ENCODE results near the gene GRAP2. TPM values are rescaled to one million over a fixed set of nuclear protein-coding genes. Genes with fewer than 3 reads are reported as not detected.

The GRAP2 gene
- total and polyA plus RNA-seq, 9 of the 15 experiments (the other 6 are each of a cell fraction or from before 2014, with no cell fraction given): 4.8 to 88.7 (median 60.4) TPM

DNA sequence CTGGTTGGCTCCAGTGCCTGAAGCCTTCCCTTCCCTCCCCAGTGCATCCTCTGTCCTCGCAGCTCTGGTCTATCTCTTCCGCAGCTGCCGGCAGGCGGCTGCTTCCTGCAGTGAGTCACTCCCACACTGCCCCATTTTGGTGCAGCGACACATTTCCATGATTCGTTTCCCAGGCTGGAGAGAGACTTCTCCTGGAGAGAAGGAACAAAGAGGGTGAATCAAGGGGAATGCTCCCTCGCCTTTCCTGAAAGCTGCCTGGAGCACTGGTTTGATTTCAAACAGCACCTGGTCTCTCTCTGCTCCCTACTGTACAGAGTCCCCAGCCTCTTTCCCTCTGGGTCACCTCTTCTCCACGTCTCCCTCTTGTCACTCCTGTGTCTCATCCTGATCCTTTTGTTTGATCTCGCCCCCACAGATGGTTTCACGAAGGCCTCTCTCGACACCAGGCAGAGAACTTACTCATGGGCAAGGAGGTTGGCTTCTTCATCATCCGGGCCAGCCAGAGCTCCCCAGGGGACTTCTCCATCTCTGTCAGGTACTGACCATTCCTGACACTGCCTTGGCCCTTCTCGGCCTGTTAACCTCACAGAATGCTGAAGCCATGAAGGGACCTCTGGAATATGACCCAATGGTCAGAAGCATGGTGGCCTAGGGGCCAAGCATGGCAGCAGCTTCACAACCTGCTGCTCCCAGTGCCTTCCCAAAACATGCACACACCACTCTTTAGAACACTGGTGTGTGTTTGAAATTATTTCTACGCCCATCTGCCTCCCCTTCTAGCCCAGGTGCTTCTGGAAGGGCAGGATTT, 59.0 kb downstream of the GRAP2 start, which contains the start of gene TMA7B (continued):
- 0 out of 4 replicates have a peak, but pooled peaks of 1 of the 2 experiments have one; percentile 19 for TF ChIP-seq HDAC1 (IDR thresholded peaks at IDR 0.05)
- TF ChIP-seq ZZZ3 (IDR thresholded peaks at IDR 0.05): no peak
- no peak for TF ChIP-seq SMARCB1 (IDR thresholded peaks at IDR 0.05; ENCODE audit: insufficient read length, low read depth)
- TF ChIP-seq ZNF324 (CRISPR knock-in tag; IDR thresholded peaks at IDR 0.05): no peak
- peak; percentile 63; the same call in 1 of the 2 replicates for TF ChIP-seq JUN (IDR thresholded peaks at IDR 0.05; ENCODE audit: borderline replicate concordance, low read depth, low read length)
- TF ChIP-seq JUN (CRISPR knock-in tag; IDR thresholded peaks at IDR 0.05; ENCODE audit: borderline replicate concordance): no peak
- TF ChIP-seq SUPT5H (IDR thresholded peaks at IDR 0.05): 0 out of 2 replicates have a peak, but pooled peaks have one; percentile 31
- TF ChIP-seq BHLHE40 (IDR thresholded peaks at IDR 0.05; ENCODE audit: low read length): 0 out of 2 replicates have a peak, but pooled peaks have one; percentile 22
- TF ChIP-seq NBN (IDR thresholded peaks at IDR 0.05; ENCODE audit: low read depth): 0 out of 2 replicates have a peak, but pooled peaks have one; percentile 39
- TF ChIP-seq, protein P1, sequence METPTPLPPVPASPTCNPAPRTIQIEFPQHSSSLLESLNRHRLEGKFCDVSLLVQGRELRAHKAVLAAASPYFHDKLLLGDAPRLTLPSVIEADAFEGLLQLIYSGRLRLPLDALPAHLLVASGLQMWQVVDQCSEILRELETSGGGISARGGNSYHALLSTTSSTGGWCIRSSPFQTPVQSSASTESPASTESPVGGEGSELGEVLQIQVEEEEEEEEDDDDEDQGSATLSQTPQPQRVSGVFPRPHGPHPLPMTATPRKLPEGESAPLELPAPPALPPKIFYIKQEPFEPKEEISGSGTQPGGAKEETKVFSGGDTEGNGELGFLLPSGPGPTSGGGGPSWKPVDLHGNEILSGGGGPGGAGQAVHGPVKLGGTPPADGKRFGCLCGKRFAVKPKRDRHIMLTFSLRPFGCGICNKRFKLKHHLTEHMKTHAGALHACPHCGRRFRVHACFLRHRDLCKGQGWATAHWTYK (CRISPR knock-in tag; IDR thresholded peaks at IDR 0.05): 0 out of 2 replicates have a peak, but pooled peaks have one; percentile 26
- no peak for TF ChIP-seq ZNF778 (CRISPR knock-in tag; IDR thresholded peaks at IDR 0.05)
- TF ChIP-seq, protein P2, sequence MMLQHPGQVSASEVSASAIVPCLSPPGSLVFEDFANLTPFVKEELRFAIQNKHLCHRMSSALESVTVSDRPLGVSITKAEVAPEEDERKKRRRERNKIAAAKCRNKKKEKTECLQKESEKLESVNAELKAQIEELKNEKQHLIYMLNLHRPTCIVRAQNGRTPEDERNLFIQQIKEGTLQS (IDR thresholded peaks at IDR 0.05): peak; percentile 57
- TF ChIP-seq, protein P2 (CRISPR knock-in tag; conservative IDR thresholded peaks at IDR 0.05): no peak
- 0 out of 2 replicates have a peak, but pooled peaks have one; percentile 19 for TF ChIP-seq NR4A1 (CRISPR knock-in tag; IDR thresholded peaks at IDR 0.05)
- no peak for TF ChIP-seq NR4A1 (tag; IDR thresholded peaks at IDR 0.05)
- TF ChIP-seq ZBED1 (IDR thresholded peaks at IDR 0.05): no peak
- TF ChIP-seq, protein P3, sequence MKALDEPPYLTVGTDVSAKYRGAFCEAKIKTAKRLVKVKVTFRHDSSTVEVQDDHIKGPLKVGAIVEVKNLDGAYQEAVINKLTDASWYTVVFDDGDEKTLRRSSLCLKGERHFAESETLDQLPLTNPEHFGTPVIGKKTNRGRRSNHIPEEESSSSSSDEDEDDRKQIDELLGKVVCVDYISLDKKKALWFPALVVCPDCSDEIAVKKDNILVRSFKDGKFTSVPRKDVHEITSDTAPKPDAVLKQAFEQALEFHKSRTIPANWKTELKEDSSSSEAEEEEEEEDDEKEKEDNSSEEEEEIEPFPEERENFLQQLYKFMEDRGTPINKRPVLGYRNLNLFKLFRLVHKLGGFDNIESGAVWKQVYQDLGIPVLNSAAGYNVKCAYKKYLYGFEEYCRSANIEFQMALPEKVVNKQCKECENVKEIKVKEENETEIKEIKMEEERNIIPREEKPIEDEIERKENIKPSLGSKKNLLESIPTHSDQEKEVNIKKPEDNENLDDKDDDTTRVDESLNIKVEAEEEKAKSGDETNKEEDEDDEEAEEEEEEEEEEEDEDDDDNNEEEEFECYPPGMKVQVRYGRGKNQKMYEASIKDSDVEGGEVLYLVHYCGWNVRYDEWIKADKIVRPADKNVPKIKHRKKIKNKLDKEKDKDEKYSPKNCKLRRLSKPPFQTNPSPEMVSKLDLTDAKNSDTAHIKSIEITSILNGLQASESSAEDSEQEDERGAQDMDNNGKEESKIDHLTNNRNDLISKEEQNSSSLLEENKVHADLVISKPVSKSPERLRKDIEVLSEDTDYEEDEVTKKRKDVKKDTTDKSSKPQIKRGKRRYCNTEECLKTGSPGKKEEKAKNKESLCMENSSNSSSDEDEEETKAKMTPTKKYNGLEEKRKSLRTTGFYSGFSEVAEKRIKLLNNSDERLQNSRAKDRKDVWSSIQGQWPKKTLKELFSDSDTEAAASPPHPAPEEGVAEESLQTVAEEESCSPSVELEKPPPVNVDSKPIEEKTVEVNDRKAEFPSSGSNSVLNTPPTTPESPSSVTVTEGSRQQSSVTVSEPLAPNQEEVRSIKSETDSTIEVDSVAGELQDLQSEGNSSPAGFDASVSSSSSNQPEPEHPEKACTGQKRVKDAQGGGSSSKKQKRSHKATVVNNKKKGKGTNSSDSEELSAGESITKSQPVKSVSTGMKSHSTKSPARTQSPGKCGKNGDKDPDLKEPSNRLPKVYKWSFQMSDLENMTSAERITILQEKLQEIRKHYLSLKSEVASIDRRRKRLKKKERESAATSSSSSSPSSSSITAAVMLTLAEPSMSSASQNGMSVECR (CRISPR knock-in tag; IDR thresholded peaks at IDR 0.05): no peak
- TF ChIP-seq ETV5 (CRISPR knock-in tag; IDR thresholded peaks at IDR 0.05; ENCODE audit: low read depth): peak; percentile 54; the same call in 1 of the 2 replicates
- TF ChIP-seq, protein P4, sequence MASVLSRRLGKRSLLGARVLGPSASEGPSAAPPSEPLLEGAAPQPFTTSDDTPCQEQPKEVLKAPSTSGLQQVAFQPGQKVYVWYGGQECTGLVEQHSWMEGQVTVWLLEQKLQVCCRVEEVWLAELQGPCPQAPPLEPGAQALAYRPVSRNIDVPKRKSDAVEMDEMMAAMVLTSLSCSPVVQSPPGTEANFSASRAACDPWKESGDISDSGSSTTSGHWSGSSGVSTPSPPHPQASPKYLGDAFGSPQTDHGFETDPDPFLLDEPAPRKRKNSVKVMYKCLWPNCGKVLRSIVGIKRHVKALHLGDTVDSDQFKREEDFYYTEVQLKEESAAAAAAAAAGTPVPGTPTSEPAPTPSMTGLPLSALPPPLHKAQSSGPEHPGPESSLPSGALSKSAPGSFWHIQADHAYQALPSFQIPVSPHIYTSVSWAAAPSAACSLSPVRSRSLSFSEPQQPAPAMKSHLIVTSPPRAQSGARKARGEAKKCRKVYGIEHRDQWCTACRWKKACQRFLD (CRISPR knock-in tag; IDR thresholded peaks at IDR 0.05): peak; percentile 68; the same call in 1 of the 2 replicates

All from K562 (cell line).